ENCODE measurements around the gene STAT3.
A peak's percentile ranks its signal among the peaks of the same experiment; 100 is the strongest.

Gene STAT3

GRCh38 chr17:42387661-42388380, 421 bp downstream of the STAT3 start:
- Histone ChIP-seq H3K9ac (peak overlapping the region; percentile 66), H3K79me2 (ENCODE audit: insufficient read depth, low read depth) (peaks cover 21% of the 10 kb centered on the region; the same call in 1 of the 2 replicates), H3K4me1 (ENCODE audit: low read depth, poor library complexity, severe bottlenecking) (peaks cover 23% of the 10 kb centered on the region), H3K4me2 (peak overlapping the region; percentile 96), H3K4me3 (IDR thresholded peaks at IDR 0.05; ENCODE audit: insufficient read depth, low read depth, low read length) (peak overlapping the region; percentile 27), H4K20me1 (ENCODE audit: insufficient read depth) (no peaks in the 10 kb centered on the region), H3K27ac (0 out of 2 replicates have a peak overlapping the region, but pooled peaks have one; percentile 25), H2AFZ (ENCODE audit: low read depth) (peak overlapping the region; percentile 70), H3K36me3 (ENCODE audit: insufficient read depth) (no peaks in the 10 kb centered on the region), H3K27me3 (ENCODE audit: insufficient read depth, low read depth) (no peaks in the 10 kb centered on the region)
- TF ChIP-seq CTCF (conservative IDR thresholded peaks at IDR 0.05; ENCODE audit: low read depth, low read length): no peak

DNA sequence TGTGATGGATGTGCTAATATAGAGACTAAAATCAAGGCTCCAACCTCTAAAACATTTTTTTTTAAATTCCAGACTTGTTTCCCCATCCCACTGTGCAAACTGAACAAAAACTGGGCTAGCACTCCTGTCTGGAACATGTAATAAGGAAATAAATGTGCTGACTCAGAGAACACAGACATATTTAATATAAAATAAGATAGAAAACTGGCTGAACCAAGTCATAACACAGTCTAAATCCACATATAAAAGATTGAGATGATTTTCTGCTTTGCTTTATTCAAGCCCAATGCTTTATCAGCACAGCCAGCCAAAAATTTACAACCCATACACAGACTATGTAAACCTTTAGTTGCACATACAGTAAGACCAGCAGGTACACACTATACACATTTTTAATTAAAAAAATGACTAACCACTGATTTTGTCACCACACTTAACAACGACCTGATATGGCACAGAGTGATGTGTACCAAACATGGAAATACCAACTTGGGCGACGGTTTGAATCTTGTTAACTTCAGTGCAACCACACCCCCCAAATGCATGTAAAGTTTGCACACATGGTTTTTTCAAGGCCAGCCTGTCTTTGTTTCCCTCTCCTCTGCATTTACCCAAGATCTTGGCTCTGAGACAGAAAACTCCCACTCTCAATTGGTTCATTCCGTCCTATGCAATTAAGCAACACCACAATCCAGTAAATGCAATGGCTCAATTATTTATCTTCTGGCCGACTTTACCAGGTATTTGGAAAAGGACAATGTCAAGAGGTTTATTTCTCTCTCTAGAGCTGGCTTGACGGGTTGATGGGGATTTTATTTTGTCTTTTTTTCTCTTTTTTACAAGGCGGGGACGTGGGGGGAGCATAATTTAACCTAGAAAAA, 1.2 kb downstream of the STAT3 start:
- Histone ChIP-seq H2AFZ (ENCODE audit: low read depth) (peak overlapping the region; percentile 70; the same call in 1 of the 2 replicates), H3K4me3 (IDR thresholded peaks at IDR 0.05; ENCODE audit: insufficient read depth, low read depth, low read length) (peak overlapping the region; percentile 26), H3K9ac (peak overlapping the region; percentile 66; the same call in 1 of the 2 replicates), H4K20me1 (ENCODE audit: insufficient read depth) (no peaks in the 10 kb centered on the region), H3K36me3 (ENCODE audit: insufficient read depth) (no peaks in the 10 kb centered on the region), H3K79me2 (ENCODE audit: insufficient read depth, low read depth) (peaks cover 21% of the 10 kb centered on the region; the same call in 1 of the 2 replicates), H3K4me2 (peak overlapping the region; percentile 96), H3K27ac (no peak overlapping the region), H3K27me3 (ENCODE audit: insufficient read depth, low read depth) (no peaks in the 10 kb centered on the region), H3K4me1 (ENCODE audit: low read depth, poor library complexity, severe bottlenecking) (peaks cover 23% of the 10 kb centered on the region)
- no peak for TF ChIP-seq CTCF (conservative IDR thresholded peaks at IDR 0.05; ENCODE audit: low read depth, low read length)

GRCh38 chr17:42381898-42382297, 6.3 kb downstream of the STAT3 start:
- H4K20me1 ChIP-seq (ENCODE audit: insufficient read depth): no peaks in the 10 kb centered on the region
- H3K4me1 ChIP-seq (ENCODE audit: low read depth, poor library complexity, severe bottlenecking): peaks cover 28% of the 10 kb centered on the region
- H3K27ac ChIP-seq: no peak overlapping the region

More at GRCh38 chr17:42381898-42382297, 6.3 kb downstream of the STAT3 start:
- no peak for TF ChIP-seq CTCF (conservative IDR thresholded peaks at IDR 0.05; ENCODE audit: low read depth, low read length)
- Histone ChIP-seq H3K4me3 (IDR thresholded peaks at IDR 0.05; ENCODE audit: insufficient read depth, low read depth, low read length) (no peak overlapping the region), H3K36me3 (ENCODE audit: insufficient read depth) (no peaks in the 10 kb centered on the region), H2AFZ (ENCODE audit: low read depth) (no peak overlapping the region), H3K9ac (no peak overlapping the region), H3K79me2 (ENCODE audit: insufficient read depth, low read depth) (peaks cover 30% of the 10 kb centered on the region; the same call in 1 of the 2 replicates), H3K4me2 (no peak overlapping the region), H3K27me3 (ENCODE audit: insufficient read depth, low read depth) (no peaks in the 10 kb centered on the region)
